NCI-H446 (cell line): ENCODE results near the gene PRKCI.

Experiments
- DNase-seq, 2 experiments: peaks; one replicate each; lab custom pipeline; 2025; lab: John Stamatoyannopoulos, UW

The PRKCI gene

DNA sequence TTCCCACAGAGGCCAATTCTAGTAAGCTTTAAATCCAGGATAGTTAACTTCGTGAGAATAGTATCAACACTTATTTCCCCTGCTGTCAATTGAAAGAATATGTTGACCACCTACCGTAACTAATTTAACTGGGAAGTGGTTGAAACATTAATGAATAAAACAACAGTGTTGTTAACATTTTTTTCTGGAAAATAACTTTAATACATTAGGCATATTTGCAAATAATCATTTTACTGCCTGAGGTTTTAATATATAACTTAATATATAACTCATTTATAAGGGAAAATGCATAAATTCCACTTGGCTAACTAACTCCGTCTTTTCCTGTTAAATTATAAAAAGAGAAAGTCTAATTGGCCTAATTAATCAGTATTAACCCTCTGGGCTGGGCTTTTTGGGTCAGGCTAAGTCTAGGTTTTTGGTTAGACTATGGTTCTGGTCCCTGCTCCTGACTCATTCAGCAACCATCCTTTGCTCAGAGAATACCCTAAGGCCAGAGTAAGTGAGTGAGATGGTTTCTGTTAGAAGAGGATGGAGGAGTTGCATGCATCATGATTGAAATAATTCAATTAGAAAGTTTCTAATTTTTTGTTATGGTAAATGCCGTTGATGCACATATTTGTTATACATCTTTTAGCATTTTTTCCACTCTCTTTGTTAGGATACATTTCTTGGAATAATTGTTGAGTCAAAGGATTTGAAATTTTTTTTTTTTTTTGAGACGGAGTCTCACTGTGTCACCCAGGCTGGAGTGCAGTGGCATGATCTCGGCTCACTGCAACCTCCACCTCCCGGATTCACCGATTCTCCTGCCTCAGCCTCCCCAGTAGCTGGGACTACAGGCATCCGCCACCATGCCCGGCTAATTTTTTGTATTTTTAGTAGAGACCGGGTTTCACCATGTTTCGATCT lies 124.5 kb downstream of the PRKCI start:
- no peak for DNase-seq

DNA sequence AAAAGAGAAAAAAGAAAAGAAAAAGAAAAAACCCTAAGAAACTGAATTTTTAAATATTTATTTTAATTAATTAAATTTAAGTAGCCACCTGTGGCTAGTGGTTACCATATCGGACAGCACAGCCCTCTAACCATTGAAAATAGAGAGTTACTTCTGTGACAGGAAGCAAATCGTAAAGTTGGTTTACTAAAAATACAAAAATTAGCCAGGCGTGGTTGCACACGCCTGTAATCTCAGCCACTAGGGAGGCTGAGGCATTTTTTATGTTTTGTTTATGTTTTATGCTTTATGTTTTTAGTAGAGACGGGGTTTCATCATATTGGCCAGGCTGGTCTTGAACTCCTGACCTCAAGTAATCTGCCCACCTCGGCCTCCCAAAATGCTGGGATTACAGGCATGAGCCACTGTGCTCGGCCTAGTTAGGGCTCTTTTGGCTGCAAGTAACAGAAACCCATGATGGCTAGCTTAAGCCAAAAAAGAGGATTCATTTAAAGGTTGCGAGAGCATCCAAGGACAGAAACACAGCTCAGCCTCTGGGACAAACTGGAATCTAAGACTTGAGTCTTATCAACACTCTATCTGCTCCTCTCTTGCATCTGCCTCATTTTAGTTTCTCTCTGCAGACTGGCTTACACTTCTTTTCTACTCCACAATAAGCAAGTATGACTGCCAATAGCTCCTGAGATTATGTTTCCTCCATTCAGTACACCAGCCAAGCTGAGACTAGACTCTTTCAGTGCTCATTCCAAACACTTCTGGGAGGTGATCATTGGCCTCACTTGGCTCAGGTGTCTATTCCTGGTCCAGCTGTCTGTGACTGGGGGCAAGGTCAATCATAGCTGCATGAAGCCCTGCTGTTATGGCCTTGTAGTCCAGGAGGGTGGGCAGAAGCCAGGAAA lies 128.5 kb downstream of the PRKCI start:
- DNase-seq = no peak

DNA sequence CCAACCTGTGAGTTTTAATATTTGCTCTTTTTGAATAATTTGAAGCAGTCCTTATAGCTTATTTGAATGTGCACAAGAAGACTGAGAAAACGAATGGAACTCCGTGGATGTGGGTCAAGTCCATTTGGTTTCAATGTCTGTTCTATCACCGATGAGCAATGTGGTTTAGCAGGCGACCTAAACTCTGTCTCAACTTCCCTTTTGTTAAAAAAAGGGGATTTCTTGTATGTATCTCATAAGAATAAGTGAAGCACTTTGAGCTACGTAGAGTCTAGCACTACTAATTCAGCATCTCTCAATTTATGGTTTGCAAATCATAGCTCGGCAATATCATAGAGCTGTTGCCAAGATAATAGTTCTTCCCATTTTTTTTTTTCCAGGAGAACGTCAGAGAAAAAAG lies 130.7 kb downstream of the PRKCI start:
- no peak for DNase-seq

DNA sequence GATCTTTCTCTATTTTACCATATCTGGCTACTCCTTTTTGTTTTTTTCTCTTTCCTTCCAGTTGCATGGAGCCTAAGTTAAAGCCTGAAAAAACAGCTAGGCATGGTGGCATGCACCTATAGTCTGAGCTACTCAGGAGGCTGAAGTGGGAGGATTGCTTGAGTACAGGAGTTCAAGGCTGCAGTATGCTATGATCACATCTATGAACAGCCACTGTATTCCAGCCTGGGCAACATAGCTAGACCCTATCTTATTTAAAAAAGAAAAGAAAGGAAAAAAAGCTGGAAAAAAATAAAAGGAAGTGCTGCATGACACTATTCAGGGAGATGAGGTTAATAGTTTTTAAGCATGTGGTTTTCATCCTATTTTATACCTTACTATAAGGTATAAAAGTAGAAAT lies 131.3 kb downstream of the PRKCI start:
- no peak for DNase-seq

DNA sequence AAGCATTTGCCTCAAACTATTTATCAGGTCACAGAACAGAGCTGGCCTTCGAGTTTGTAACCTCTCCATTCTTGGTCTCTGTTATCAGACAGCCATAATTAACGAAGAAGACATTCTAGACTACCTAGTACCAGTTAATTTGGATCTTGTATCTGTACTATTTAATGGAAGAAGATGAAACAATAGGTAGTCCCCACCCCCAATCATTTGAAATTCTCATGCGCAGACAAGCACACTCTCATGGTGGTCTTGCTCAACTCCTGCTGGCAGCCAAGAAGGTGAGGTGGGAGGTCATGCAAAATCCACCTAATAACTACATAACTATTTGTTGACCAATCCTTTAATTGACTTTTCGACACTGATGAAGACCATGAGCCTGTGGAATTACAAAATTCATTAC lies 132.5 kb downstream of the PRKCI start:
- DNase-seq = no peak
